Mesendoderm (in vitro differentiated cells): ENCODE results near the gene UBE2Q2.

ENCODE experiments used
- DNase-seq: peaks from one replicate; pipeline ENCODE4 v3.0.0; 2013
- H2AK5ac ChIP-seq: 2 replicates; pipeline ENCODE4 v1.6.1; 2013; ENCODE audit warnings: low read length, inconsistent platforms
- H2BK120ac ChIP-seq: 2 replicates; pipeline ENCODE4 v1.6.1; 2013; ENCODE audit warnings: low read depth, mild to moderate bottlenecking, low read length, moderate library complexity, mixed read lengths
- H2BK15ac ChIP-seq: replicated peaks from 2 replicates; pipeline ENCODE4 v1.6.1; 2013; ENCODE audit warnings: low read depth, mild to moderate bottlenecking, moderate library complexity
- H2BK5ac ChIP-seq: 2 replicates; pipeline ENCODE4 v1.6.1; 2013; ENCODE audit warnings: low read length, inconsistent platforms
- H3K18ac ChIP-seq: 2 replicates; pipeline ENCODE4 v1.6.1; 2013; ENCODE audit warnings: mild to moderate bottlenecking, low read length, mixed read lengths
- H3K23ac ChIP-seq: one replicate; pipeline ENCODE4 v1.6.1; 2013; ENCODE audit warnings: low read length
- H3K27ac ChIP-seq: 2 replicates; pipeline ENCODE4 v1.5.1; 2013; ENCODE audit warnings: low read depth, mild to moderate bottlenecking, inconsistent platforms, low read length, moderate library complexity
- H3K27me3 ChIP-seq: 2 replicates; pipeline ENCODE4 v1.6.1; 2013; ENCODE audit warnings: low read length, control low read depth, mild to moderate bottlenecking, inconsistent platforms; ENCODE audit not compliant: insufficient read depth, poor library complexity
- H3K36me3 ChIP-seq: 2 replicates; pipeline ENCODE4 v1.6.1; 2013; ENCODE audit warnings: low read length, inconsistent platforms; ENCODE audit not compliant: control insufficient read depth, insufficient read depth
- H3K4ac ChIP-seq: one replicate; pipeline ENCODE4 v1.6.1; 2013; ENCODE audit warnings: low read depth, mild to moderate bottlenecking, low read length, moderate library complexity
- H3K4me1 ChIP-seq: 2 replicates; pipeline ENCODE4 v1.6.1; 2013; ENCODE audit warnings: low read depth, low read length, inconsistent platforms; ENCODE audit not compliant: control insufficient read depth
- H3K4me2 ChIP-seq: 2 replicates; pipeline ENCODE4 v1.6.1; 2013; ENCODE audit warnings: low read length
- H3K4me3 ChIP-seq: 2 replicates; pipeline ENCODE4 v1.5.1; 2013; ENCODE audit warnings: mild to moderate bottlenecking, low read length
- H3K56ac ChIP-seq: one replicate; pipeline ENCODE4 v1.6.1; 2013; ENCODE audit warnings: low read length
- H3K79me1 ChIP-seq: 2 replicates; pipeline ENCODE4 v1.6.1; 2013; ENCODE audit warnings: low read length, inconsistent platforms
- H3K79me2 ChIP-seq: 2 replicates; pipeline ENCODE4 v1.6.1; 2013; ENCODE audit warnings: mild to moderate bottlenecking, low read length; ENCODE audit not compliant: control insufficient read depth, insufficient read depth
- H3K9ac ChIP-seq: 2 replicates; pipeline ENCODE4 v1.6.1; 2013; ENCODE audit warnings: low read length, inconsistent platforms
- H4K5ac ChIP-seq: one replicate; pipeline ENCODE4 v1.6.1; 2013; ENCODE audit warnings: low read length
- H4K8ac ChIP-seq: one replicate; pipeline ENCODE4 v1.6.1; 2013; ENCODE audit warnings: low read depth, mild to moderate bottlenecking, control low read depth, low read length, moderate library complexity
- WGBS: extraction: QIAGEN DNeasy Blood & Tissue Kit; methylation state at CpG from one replicate; pipeline ENCODE4 v1.1.7; 2013; ENCODE audit warnings: low lambda C conversion rate, missing lambda C conversion rate; ENCODE audit not compliant: insufficient coverage; ENCODE audit errors: extremely low coverage; 5-methylcytosine and 5-hydroxymethylcytosine counted together

UBE2Q2 gene

GRCh38 chr15:75820206-75820605, 23.0 kb upstream of the UBE2Q2 start:
- Histone ChIP-seq H3K79me1 (no peaks in the 10 kb centered on the region), H3K4me1 (peaks cover 3% of the 10 kb centered on the region), H3K23ac (no peak overlapping the region), H3K27ac (no peak overlapping the region), H2BK5ac (no peak overlapping the region), H4K5ac (no peak overlapping the region), H3K4me2 (no peak overlapping the region), H2BK15ac (no peak overlapping the region), H3K9ac (no peak overlapping the region), H4K8ac (no peak overlapping the region), H3K4ac (no peak overlapping the region), H2BK120ac (no peak overlapping the region), H3K18ac (no peak overlapping the region), H3K4me3 (no peak overlapping the region), H3K79me2 (no peaks in the 10 kb centered on the region), H3K27me3 (no peaks in the 10 kb centered on the region), H2AK5ac (no peak overlapping the region), H3K56ac (no peak overlapping the region), H3K36me3 (no peaks in the 10 kb centered on the region)
- WGBS = no CpG with 5 or more reads among the region's 2 CpGs
- DNase-seq = no peak

DNA sequence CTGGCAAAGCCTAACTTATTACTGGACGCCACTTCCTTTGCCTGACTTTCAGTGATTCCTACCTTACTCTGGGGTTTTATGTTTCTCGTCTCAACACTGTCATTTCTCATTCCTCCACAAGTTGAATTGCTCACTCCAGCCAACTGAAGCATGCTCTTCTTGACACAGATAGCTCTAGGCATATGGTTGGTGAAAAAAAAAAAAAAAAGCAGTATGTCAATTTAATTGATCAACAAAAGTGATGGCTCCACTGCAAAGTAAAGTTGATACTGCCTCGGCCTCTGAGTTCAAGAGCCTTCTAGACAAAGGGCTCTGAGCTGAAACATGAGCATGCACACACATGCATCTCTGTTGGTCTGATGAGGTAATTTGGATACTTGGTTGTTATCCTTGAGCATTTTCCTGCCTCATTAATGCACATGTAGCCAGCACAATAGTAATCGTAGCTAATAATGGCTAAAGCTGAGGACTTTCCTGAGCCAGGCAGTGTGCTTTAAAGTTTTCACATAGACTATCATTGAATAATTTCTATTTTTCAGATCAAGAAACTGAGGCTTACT, 21.4 kb upstream of the UBE2Q2 start:
- no peaks in the 10 kb centered on the region for H3K27me3 ChIP-seq
- no peak overlapping the region for H3K9ac ChIP-seq
- no peak overlapping the region for H4K8ac ChIP-seq
- H2BK15ac ChIP-seq = no peak overlapping the region
- H4K5ac ChIP-seq = no peak overlapping the region
- no peak overlapping the region for H2AK5ac ChIP-seq
- no peak overlapping the region for H3K4me2 ChIP-seq
- WGBS = no CpG with 5 or more reads among the region's 4 CpGs
- H3K4me1 ChIP-seq = peaks cover 3% of the 10 kb centered on the region
- no peak overlapping the region for H3K4ac ChIP-seq
- H3K56ac ChIP-seq = peak overlapping the region; percentile 10
- H3K36me3 ChIP-seq = no peaks in the 10 kb centered on the region
- no peaks in the 10 kb centered on the region for H3K79me1 ChIP-seq
- H3K23ac ChIP-seq = no peak overlapping the region
- H2BK5ac ChIP-seq = no peak overlapping the region
- H3K18ac ChIP-seq = no peak overlapping the region
- H3K79me2 ChIP-seq = no peaks in the 10 kb centered on the region
- no peak for DNase-seq
- H3K27ac ChIP-seq = no peak overlapping the region
- no peak overlapping the region for H2BK120ac ChIP-seq
- H3K4me3 ChIP-seq = no peak overlapping the region

DNA sequence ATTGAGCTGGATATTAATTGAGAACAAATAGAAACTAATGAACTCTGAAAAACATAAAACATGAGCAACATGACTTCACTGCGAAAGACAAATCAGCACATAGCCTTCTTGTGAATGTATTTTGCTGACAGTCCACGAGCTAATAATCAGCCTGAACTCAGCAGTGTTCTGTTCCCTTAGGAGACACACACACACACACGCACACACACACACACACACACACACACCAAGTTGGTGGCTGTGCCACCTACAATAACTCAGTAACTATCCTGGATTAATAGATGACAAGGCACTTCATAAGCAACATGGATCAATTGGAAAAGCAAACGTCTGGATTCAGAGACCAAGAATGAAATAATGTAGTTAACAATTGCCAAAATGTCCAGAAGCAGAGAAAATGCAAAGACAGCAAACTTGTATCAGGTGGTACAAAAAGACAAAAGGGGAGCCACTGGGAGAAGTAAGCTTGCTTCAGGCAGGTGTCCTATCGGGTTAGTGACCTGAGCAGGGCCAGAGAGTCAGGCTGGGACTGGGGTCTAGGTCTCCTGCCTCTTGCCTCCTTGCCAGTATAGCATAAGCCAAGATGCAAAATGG, 20.5 kb upstream of the UBE2Q2 start:
- H2BK120ac ChIP-seq = no peak overlapping the region
- H3K18ac ChIP-seq = no peak overlapping the region
- H3K79me1 ChIP-seq = no peaks in the 10 kb centered on the region
- no peak overlapping the region for H4K8ac ChIP-seq
- H3K79me2 ChIP-seq = no peaks in the 10 kb centered on the region
- no peak for DNase-seq
- no peak overlapping the region for H2AK5ac ChIP-seq
- no peak overlapping the region for H3K9ac ChIP-seq
- H3K4me1 ChIP-seq = peaks cover 3% of the 10 kb centered on the region
- H4K5ac ChIP-seq = no peak overlapping the region
- no peaks in the 10 kb centered on the region for H3K36me3 ChIP-seq
- no peak overlapping the region for H3K23ac ChIP-seq
- no peak overlapping the region for H3K56ac ChIP-seq
- no peak overlapping the region for H3K4me2 ChIP-seq
- no CpG with 5 or more reads among the region's 5 CpGs for WGBS
- H3K27ac ChIP-seq = no peak overlapping the region
- no peaks in the 10 kb centered on the region for H3K27me3 ChIP-seq
- no peak overlapping the region for H3K4ac ChIP-seq
- no peak overlapping the region for H3K4me3 ChIP-seq
- H2BK5ac ChIP-seq = no peak overlapping the region
- no peak overlapping the region for H2BK15ac ChIP-seq

- Histone ChIP-seq H3K4me2 (no peak overlapping the region), H3K36me3 (no peaks in the 10 kb centered on the region), H3K79me1 (no peaks in the 10 kb centered on the region), H3K18ac (peak overlapping the region; percentile 60), H3K56ac (peak overlapping the region; percentile 47), H3K27me3 (no peaks in the 10 kb centered on the region), H2BK5ac (peak overlapping the region; percentile 4), H3K23ac (no peak overlapping the region), H3K79me2 (no peaks in the 10 kb centered on the region), H2BK15ac (no peak overlapping the region), H3K27ac (no peak overlapping the region), H3K4me1 (peaks cover 3% of the 10 kb centered on the region), H2AK5ac (no peak overlapping the region), H3K9ac (no peak overlapping the region), H4K5ac (peak overlapping the region; percentile 14), H3K4ac (peak overlapping the region; percentile 88), H3K4me3 (no peak overlapping the region), H4K8ac (no peak overlapping the region), H2BK120ac (peak overlapping the region; percentile 4)
- no CpG with 5 or more reads among the region's 7 CpGs for WGBS
- DNase-seq = peak; percentile 98
Observed at GRCh38 chr15:75823860-75824613, 19.2 kb upstream of the UBE2Q2 start.

- peaks cover 14% of the 10 kb centered on the region for H3K4me1 ChIP-seq
- H2BK5ac ChIP-seq = no peak overlapping the region
- no peak overlapping the region for H3K23ac ChIP-seq
- H3K4ac ChIP-seq = no peak overlapping the region
- no peaks in the 10 kb centered on the region for H3K79me2 ChIP-seq
- no peak overlapping the region for H2BK120ac ChIP-seq
- no peaks in the 10 kb centered on the region for H3K27me3 ChIP-seq
- no peak overlapping the region for H3K9ac ChIP-seq
- no peak overlapping the region for H3K18ac ChIP-seq
- H4K5ac ChIP-seq = no peak overlapping the region
- no peak overlapping the region for H4K8ac ChIP-seq
- WGBS = no CpG with 5 or more reads among the region's 3 CpGs
- no peak overlapping the region for H3K27ac ChIP-seq
- H3K79me1 ChIP-seq = no peaks in the 10 kb centered on the region
- DNase-seq = peak; percentile 34
- no peak overlapping the region for H3K4me3 ChIP-seq
- no peaks in the 10 kb centered on the region for H3K36me3 ChIP-seq
- no peak overlapping the region for H3K4me2 ChIP-seq
- no peak overlapping the region for H2AK5ac ChIP-seq
- no peak overlapping the region for H2BK15ac ChIP-seq
- no peak overlapping the region for H3K56ac ChIP-seq
Observed at GRCh38 chr15:75827691-75828090, 15.6 kb upstream of the UBE2Q2 start.
